Caco-2 (cell line): ENCODE results near the gene ADARB2. TPM values are rescaled to one million over a fixed set of nuclear protein-coding genes. Genes with fewer than 3 reads are reported as not detected.
A peak's percentile ranks its signal among the peaks of the same experiment; 100 is the strongest.

ENCODE experiments used
- BruUV-seq: library from RNA; stranded (reverse); fragments of 400-500 nt; replicated peaks from 2 replicates; lab custom pipeline; 2021; lab: Mats Ljungman, UMichigan
- CTCF ChIA-PET: fragments of 300-600 bp; sonication (Branson Sonifier 250); formaldehyde crosslinking; loops from one replicate; lab custom pipeline; 2022; ENCODE audit warnings: antibody characterized with exemption; lab: Charles Lee
- POLR2A ChIA-PET: fragments of 300-600 bp; sonication (Branson Sonifier 250); formaldehyde crosslinking; loops from one replicate; lab custom pipeline; 2022; ENCODE audit warnings: antibody characterized with exemption; lab: Charles Lee
- DNase-seq, 2 experiments: peaks; one replicate each; pipeline versions ENCODE4 v3.0.0 to v3.0.0-alpha.2; 2020 to 2022
- H3K27me3 ChIP-seq: replicated peaks from 2 replicates; pipeline ENCODE4 v1.6.0; 2011; ENCODE audit warnings: low read length; ENCODE audit not compliant: control insufficient read depth, insufficient read depth
- H3K36me3 ChIP-seq: 2 replicates; pipeline ENCODE4 v1.5.1; 2011; ENCODE audit warnings: low read length; ENCODE audit not compliant: control insufficient read depth, insufficient read depth
- H3K4me1 ChIP-seq: fragments of 250-450 bp; sonication (Bioruptor Pico); 2 replicates; pipeline ENCODE4 v1.5.1; 2020; ENCODE audit warnings: mild to moderate bottlenecking
- H3K4me3 ChIP-seq: 2 replicates; pipeline ENCODE4 v1.5.1; 2011; ENCODE audit warnings: low read depth, mild to moderate bottlenecking, control low read depth, low read length
- H3K9me3 ChIP-seq: fragments of 250-450 bp; sonication (Bioruptor Pico); 2 replicates; pipeline ENCODE4 v1.5.1; 2020; ENCODE audit warnings: mild to moderate bottlenecking, moderate library complexity
- H3K27ac Mint-ChIP-seq: one replicate; pipeline ENCODE4 v1.8.0; 2022; ENCODE audit warnings: mixed read lengths; ENCODE audit not compliant: unreplicated experiment
- H3K27me3 Mint-ChIP-seq: one replicate; pipeline ENCODE4 v1.8.0; 2022; ENCODE audit warnings: mixed read lengths; ENCODE audit not compliant: insufficient read depth, unreplicated experiment
- H3K36me3 Mint-ChIP-seq: one replicate; pipeline ENCODE4 v1.8.0; 2022; ENCODE audit warnings: mild to moderate bottlenecking, mixed read lengths; ENCODE audit not compliant: insufficient read depth, unreplicated experiment
- H3K4me1 Mint-ChIP-seq: one replicate; pipeline ENCODE4 v1.8.0; 2022; ENCODE audit warnings: low read depth, mixed read lengths; ENCODE audit not compliant: unreplicated experiment
- H3K4me3 Mint-ChIP-seq: one replicate; pipeline ENCODE4 v1.8.0; 2022; ENCODE audit warnings: mild to moderate bottlenecking, moderate library complexity, mixed read lengths; ENCODE audit not compliant: unreplicated experiment
- H3K9me3 Mint-ChIP-seq: one replicate; pipeline ENCODE4 v1.8.0; 2022; ENCODE audit warnings: mixed read lengths; ENCODE audit not compliant: unreplicated experiment
- intact Hi-C: fragments of 100-400 bp; cut with micrococcal nuclease; formaldehyde crosslinking; loops from one replicate; pipeline ENCODE4 v1.10.0; 2022; ENCODE audit not compliant: unreplicated experiment
- total RNA-seq: library from RNA; stranded (reverse); gene quantifications from 2 replicates; pipeline ENCODE4 v1.2.3, GENCODE V29; 2022
- TF ChIP-seq, protein P1 (sequence below), 2 experiments: fragments of 200-600 bp in 1 of 2; IDR thresholded peaks; 1 replicate in 1 of 2; 2 replicates in 1 of 2; pipeline versions ENCODE4 v1.5.1 to v1.8.0; 2011 to 2022; ENCODE audit warnings: antibody characterized with exemption in 1 of 2, control low read depth in 1 of 2, inconsistent platforms in 1 of 2, low read depth in 1 of 2, low read length in 1 of 2, mild to moderate bottlenecking in 1 of 2, moderate library complexity in 1 of 2; ENCODE audit not compliant: insufficient read depth in 1 of 2, severe bottlenecking in 1 of 2, unreplicated experiment in 1 of 2

Gene ADARB2
- total RNA-seq, 1 experiment from 2014 or later: 0.27 TPM

- Mint-ChIP-seq H3K9me3 (no peaks in the 10 kb centered on the region), H3K27me3 (no peaks in the 10 kb centered on the region), H3K27ac (no peak overlapping the region), H3K4me3 (no peak overlapping the region), H3K36me3 (no peaks in the 10 kb centered on the region), H3K4me1 (peaks cover 35% of the 10 kb centered on the region)
- TF ChIP-seq, protein P1, sequence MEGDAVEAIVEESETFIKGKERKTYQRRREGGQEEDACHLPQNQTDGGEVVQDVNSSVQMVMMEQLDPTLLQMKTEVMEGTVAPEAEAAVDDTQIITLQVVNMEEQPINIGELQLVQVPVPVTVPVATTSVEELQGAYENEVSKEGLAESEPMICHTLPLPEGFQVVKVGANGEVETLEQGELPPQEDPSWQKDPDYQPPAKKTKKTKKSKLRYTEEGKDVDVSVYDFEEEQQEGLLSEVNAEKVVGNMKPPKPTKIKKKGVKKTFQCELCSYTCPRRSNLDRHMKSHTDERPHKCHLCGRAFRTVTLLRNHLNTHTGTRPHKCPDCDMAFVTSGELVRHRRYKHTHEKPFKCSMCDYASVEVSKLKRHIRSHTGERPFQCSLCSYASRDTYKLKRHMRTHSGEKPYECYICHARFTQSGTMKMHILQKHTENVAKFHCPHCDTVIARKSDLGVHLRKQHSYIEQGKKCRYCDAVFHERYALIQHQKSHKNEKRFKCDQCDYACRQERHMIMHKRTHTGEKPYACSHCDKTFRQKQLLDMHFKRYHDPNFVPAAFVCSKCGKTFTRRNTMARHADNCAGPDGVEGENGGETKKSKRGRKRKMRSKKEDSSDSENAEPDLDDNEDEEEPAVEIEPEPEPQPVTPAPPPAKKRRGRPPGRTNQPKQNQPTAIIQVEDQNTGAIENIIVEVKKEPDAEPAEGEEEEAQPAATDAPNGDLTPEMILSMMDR (IDR thresholded peaks at IDR 0.05; ENCODE audit: insufficient read depth in 1 of 2, low read depth in 1 of 2, low read length in 1 of 2, severe bottlenecking in 1 of 2, unreplicated experiment in 1 of 2): no peak
- Histone ChIP-seq H3K27me3 (no peaks in the 10 kb centered on the region), H3K36me3 (no peaks in the 10 kb centered on the region), H3K4me1 (peaks cover 34% of the 10 kb centered on the region), H3K4me3 (no peak overlapping the region), H3K9me3 (no peaks in the 10 kb centered on the region)
- CTCF ChIA-PET: no interaction called here
- no TSS peak for BruUV-seq
- POLR2A ChIA-PET: no interaction called here
- intact Hi-C loops: no loop called here
- peak in 1 of 2 experiments; percentile 30 for DNase-seq
Observed at GRCh38 chr10:1199897-1200721, 537.2 kb downstream of the ADARB2 start.

DNA sequence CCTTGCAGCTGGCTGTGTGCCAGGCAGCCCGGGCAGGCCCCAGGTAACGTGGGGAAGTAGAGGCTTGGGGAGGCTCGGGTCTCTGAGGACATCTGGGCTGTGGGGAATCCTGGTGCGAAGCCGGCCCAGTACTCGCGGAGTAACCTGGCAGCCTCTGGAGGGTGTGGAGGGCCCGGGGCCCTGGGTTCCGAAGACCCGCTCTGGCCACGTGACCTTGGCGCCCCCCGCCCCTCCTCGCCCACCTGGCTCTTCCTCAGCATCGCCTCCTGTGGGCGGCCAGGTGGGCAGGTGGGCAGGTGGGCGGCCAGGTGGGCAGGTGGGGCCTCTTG, 538.0 kb downstream of the ADARB2 start:
- Mint-ChIP-seq H3K4me3 (no peak overlapping the region), H3K9me3 (no peaks in the 10 kb centered on the region), H3K4me1 (peaks cover 36% of the 10 kb centered on the region), H3K36me3 (no peaks in the 10 kb centered on the region), H3K27me3 (no peaks in the 10 kb centered on the region), H3K27ac (no peak overlapping the region)
- no peak for DNase-seq
- no peaks in the 10 kb centered on the region for H3K9me3 ChIP-seq
- intact Hi-C loops: no loop called here
- no TSS peak for BruUV-seq
- no peaks in the 10 kb centered on the region for H3K27me3 ChIP-seq
- no peaks in the 10 kb centered on the region for H3K36me3 ChIP-seq
- TF ChIP-seq, protein P1 (IDR thresholded peaks at IDR 0.05; ENCODE audit: insufficient read depth in 1 of 2, low read depth in 1 of 2, low read length in 1 of 2, severe bottlenecking in 1 of 2, unreplicated experiment in 1 of 2): no peak
- peaks cover 30% of the 10 kb centered on the region for H3K4me1 ChIP-seq
- no peak overlapping the region for H3K4me3 ChIP-seq
- ChIA-PET CTCF (no interaction called here), POLR2A (no interaction called here)

DNA sequence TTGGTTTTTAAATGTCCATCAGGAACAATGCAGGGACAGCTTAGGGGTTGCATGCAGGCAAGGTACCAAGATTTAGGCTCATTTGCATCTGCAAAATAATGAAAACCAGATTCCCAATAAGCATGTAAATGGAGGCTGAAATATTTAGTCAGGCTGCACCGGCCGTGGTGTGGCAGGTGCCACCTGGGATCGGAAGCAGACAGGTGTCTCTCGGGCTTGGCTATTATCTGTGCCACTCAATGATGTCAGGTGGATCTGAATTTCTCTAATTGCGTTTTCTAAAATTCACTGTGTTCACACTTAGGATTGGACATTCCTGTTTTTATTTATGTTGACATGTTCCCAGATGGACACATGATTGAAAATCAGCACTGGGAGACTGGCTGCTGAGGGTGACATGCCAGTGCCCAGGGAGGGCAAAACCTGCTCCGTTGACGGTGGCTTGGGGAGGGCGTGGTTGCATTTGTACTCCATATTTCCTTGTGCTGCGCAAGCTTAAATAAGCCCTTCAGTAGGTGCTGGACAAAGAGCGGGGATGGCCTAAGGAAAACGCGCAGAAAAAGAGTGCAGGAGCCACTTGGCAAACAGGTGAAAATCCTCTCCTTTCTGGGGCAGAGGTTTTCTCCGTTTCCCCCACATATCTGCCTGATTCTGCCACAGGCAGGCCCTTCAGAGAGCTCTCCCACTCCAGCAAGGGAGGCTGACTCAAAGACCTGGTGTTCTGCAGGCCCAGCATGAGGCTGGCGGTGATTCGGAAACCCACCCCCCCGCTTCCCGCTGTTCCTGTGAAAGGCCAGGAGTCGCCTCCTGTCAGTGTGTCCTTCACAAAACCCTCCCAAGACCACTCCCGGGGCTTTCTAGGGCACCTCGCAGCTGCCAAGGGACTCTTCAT, 538.6 kb downstream of the ADARB2 start:
- H3K36me3 ChIP-seq: no peaks in the 10 kb centered on the region
- no peak overlapping the region for H3K4me3 Mint-ChIP-seq
- ChIA-PET POLR2A (no interaction called here), CTCF (no interaction called here)
- DNase-seq: peak in 1 of 2 experiments; percentile 31
- peaks cover 36% of the 10 kb centered on the region for H3K4me1 Mint-ChIP-seq
- intact Hi-C loops: no loop called here
- H3K27me3 Mint-ChIP-seq: no peaks in the 10 kb centered on the region
- H3K9me3 ChIP-seq: no peaks in the 10 kb centered on the region
- no peak overlapping the region for H3K27ac Mint-ChIP-seq
- TF ChIP-seq, protein P1 (IDR thresholded peaks at IDR 0.05; ENCODE audit: insufficient read depth in 1 of 2, low read depth in 1 of 2, low read length in 1 of 2, severe bottlenecking in 1 of 2, unreplicated experiment in 1 of 2): no peak
- H3K4me1 ChIP-seq: peaks cover 26% of the 10 kb centered on the region
- no peak overlapping the region for H3K4me3 ChIP-seq
- H3K9me3 Mint-ChIP-seq: no peaks in the 10 kb centered on the region
- H3K27me3 ChIP-seq: no peaks in the 10 kb centered on the region
- no peaks in the 10 kb centered on the region for H3K36me3 Mint-ChIP-seq
- no TSS peak for BruUV-seq
